ENCODE measurements around the gene FUT6. TPM values are rescaled to one million over a fixed set of nuclear protein-coding genes. Genes with fewer than 3 reads are reported as not detected.

Gene FUT6
- polyA plus RNA-seq, 3 donors = not detected

DNA sequence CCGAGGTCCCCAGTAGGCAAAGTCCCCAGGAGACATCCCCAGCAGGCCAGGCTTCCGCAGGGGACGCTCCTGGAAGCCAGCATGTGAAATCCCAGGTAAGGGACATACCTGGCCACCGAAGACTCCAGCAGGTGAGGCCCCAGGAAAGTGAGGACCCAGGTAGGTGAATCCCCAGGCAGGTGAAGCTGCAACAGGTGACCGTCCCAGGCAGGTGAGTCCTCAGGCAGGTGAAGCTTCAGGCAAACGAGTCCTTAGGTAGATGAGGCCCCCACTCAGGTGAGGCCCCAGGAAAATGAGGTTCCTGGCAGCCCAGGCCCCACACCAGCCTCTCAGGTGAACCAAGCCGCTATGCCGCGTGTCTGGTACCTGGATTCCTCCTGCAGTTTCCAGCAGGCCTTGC lies 8.3 kb downstream of the FUT6 start:
- intact Hi-C loops (cut with micrococcal nuclease) = no loop called here
- Histone ChIP-seq H3K9ac (ENCODE audit: insufficient read depth, low read length, poor library complexity, severe bottlenecking) (no peak overlapping the region), H3K4me3 (replicated peaks in 1 of 3; ENCODE audit: low read depth in 2 of 3, low read length in 3 of 3) (no peak overlapping the region), H3K9me3 (replicated peaks in 1 of 2; ENCODE audit: control insufficient read depth in 1 of 2, insufficient read depth in 1 of 2, low read length in 2 of 2) (peaks cover 0 to 5% of the 10 kb centered on the region in 2 donors), H4K20me1 (ENCODE audit: insufficient read depth, low read length) (no peaks in the 10 kb centered on the region), H3K79me2 (ENCODE audit: insufficient read depth, low read length) (no peaks in the 10 kb centered on the region), H3K27ac (ENCODE audit: low read depth in 1 of 2, low read length in 2 of 2) (no peak overlapping the region), H3K27me3 (ENCODE audit: control insufficient read depth in 2 of 2, insufficient read depth in 2 of 2, low read length in 2 of 2) (peaks cover 0 to 19% of the 10 kb centered on the region in 2 donors), H3K4me1 (ENCODE audit: control insufficient read depth in 1 of 2, insufficient read depth in 2 of 2, low read length in 2 of 2) (peaks cover 19 to 26% of the 10 kb centered on the region in 2 donors), H3K4me2 (replicated peaks; ENCODE audit: extremely low read depth, low read length, poor library complexity, severe bottlenecking) (no peak overlapping the region), H2AFZ (ENCODE audit: insufficient read depth, low read depth, low read length, poor library complexity, severe bottlenecking) (no peak overlapping the region), H3K36me3 (replicated peaks in 1 of 2; ENCODE audit: control insufficient read depth in 1 of 2, insufficient read depth in 2 of 2, low read length in 2 of 2) (no peaks in the 10 kb centered on the region)
- Mint-ChIP-seq H3K4me1 (peaks cover 18% of the 10 kb centered on the region), H3K36me3 (no peaks in the 10 kb centered on the region), H3K27ac (no peak overlapping the region), H3K9me3 (peaks cover 2 to 15% (median 9%) of the 10 kb centered on the region in 7 donors), H3K4me3 (no peak overlapping the region), H3K27me3 (ENCODE audit: low read depth in 3 of 3) (peaks cover 13 to 32% (median 18%) of the 10 kb centered on the region in 3 donors)
- no peak for TF ChIP-seq CTCF (IDR thresholded peaks at IDR 0.05)
- DNase-seq = no peak
- WGBS (ENCODE audit: insufficient coverage) = 96% methylated on average over 9 of the region's 9 CpGs

GRCh38 chr19:5829567-5830310 lies 9.8 kb downstream of the FUT6 start:
- Mint-ChIP-seq H3K27ac (no peak overlapping the region), H3K36me3 (no peaks in the 10 kb centered on the region), H3K9me3 (peaks cover 2 to 15% (median 9%) of the 10 kb centered on the region in 7 donors), H3K4me1 (peaks cover 18% of the 10 kb centered on the region), H3K4me3 (no peak overlapping the region), H3K27me3 (ENCODE audit: low read depth in 3 of 3) (peaks cover 13 to 36% (median 23%) of the 10 kb centered on the region in 3 donors)
- Histone ChIP-seq H3K4me1 (ENCODE audit: control insufficient read depth in 1 of 2, insufficient read depth in 2 of 2, low read length in 2 of 2) (peaks cover 19 to 26% of the 10 kb centered on the region in 2 donors), H3K27me3 (ENCODE audit: control insufficient read depth in 2 of 2, insufficient read depth in 2 of 2, low read length in 2 of 2) (peaks cover 0 to 19% of the 10 kb centered on the region in 2 donors), H4K20me1 (ENCODE audit: insufficient read depth, low read length) (no peaks in the 10 kb centered on the region), H3K9ac (ENCODE audit: insufficient read depth, low read length, poor library complexity, severe bottlenecking) (no peak overlapping the region), H3K27ac (ENCODE audit: low read depth in 1 of 2, low read length in 2 of 2) (no peak overlapping the region), H3K4me3 (replicated peaks in 1 of 3; ENCODE audit: low read depth in 2 of 3, low read length in 3 of 3) (no peak overlapping the region), H3K79me2 (ENCODE audit: insufficient read depth, low read length) (no peaks in the 10 kb centered on the region), H3K9me3 (replicated peaks in 1 of 2; ENCODE audit: control insufficient read depth in 1 of 2, insufficient read depth in 1 of 2, low read length in 2 of 2) (peaks cover 0 to 5% of the 10 kb centered on the region in 2 donors), H3K4me2 (replicated peaks; ENCODE audit: extremely low read depth, low read length, poor library complexity, severe bottlenecking) (no peak overlapping the region), H3K36me3 (replicated peaks in 1 of 2; ENCODE audit: control insufficient read depth in 1 of 2, insufficient read depth in 2 of 2, low read length in 2 of 2) (no peaks in the 10 kb centered on the region), H2AFZ (ENCODE audit: insufficient read depth, low read depth, low read length, poor library complexity, severe bottlenecking) (no peak overlapping the region)
- intact Hi-C loops (cut with micrococcal nuclease) = no loop called here
- no peak for DNase-seq
- WGBS (ENCODE audit: insufficient coverage) = 83% methylated on average over 19 of the region's 34 CpGs
- TF ChIP-seq CTCF (IDR thresholded peaks at IDR 0.05) = no peak

Data from CD14-positive monocyte (primary cell).